HepG2 (cell line): ENCODE data around the gene SNAP23. TPM values are rescaled to one million over a fixed set of nuclear protein-coding genes. Genes with fewer than 3 reads are reported as not detected.

Experiments used
- ARID3A ChIP-seq: IDR thresholded peaks from 2 replicates; pipeline ENCODE4 v1.6.1; 2012; ENCODE audit warnings: low read depth, low read length, improper control_type of control experiment
- CENPT ChIP-seq: sonication (generic); formaldehyde crosslinking; IDR thresholded peaks from 2 replicates; pipeline ENCODE4 v1.8.0; 2022; ENCODE audit warnings: low read depth, mild to moderate bottlenecking, moderate library complexity, missing genetic modification reagents
- CTCF ChIP-seq: sonication (generic); formaldehyde crosslinking; IDR thresholded peaks from 2 replicates; pipeline ENCODE4 v1.5.0; 2020; ENCODE audit warnings: mild to moderate bottlenecking, missing genetic modification reagents, moderate library complexity
- KDM5A ChIP-seq: fragments of 200-600 bp; sonication (generic); IDR thresholded peaks from 2 replicates; pipeline ENCODE4 v1.7.0; 2018; ENCODE audit warnings: antibody characterized with exemption, mild to moderate bottlenecking, low read length, borderline replicate concordance
- MAFG ChIP-seq: sonication (generic); formaldehyde crosslinking; IDR thresholded peaks from 2 replicates; pipeline ENCODE4 v1.5.1; 2020; ENCODE audit warnings: mild to moderate bottlenecking, missing genetic modification reagents
- MTA1 ChIP-seq: sonication (generic); formaldehyde crosslinking; IDR thresholded peaks from 2 replicates; pipeline ENCODE4 v1.4.0; 2020; ENCODE audit warnings: missing genetic modification reagents, mild to moderate bottlenecking, borderline replicate concordance
- MTERF4 ChIP-seq: sonication (generic); formaldehyde crosslinking; IDR thresholded peaks from 2 replicates; pipeline ENCODE4 v1.8.0; 2023; ENCODE audit warnings: mild to moderate bottlenecking, missing genetic modification reagents
- NCOA5 ChIP-seq: sonication (generic); formaldehyde crosslinking; IDR thresholded peaks from 2 replicates; pipeline ENCODE4 v1.4.0; 2020; ENCODE audit warnings: missing genetic modification reagents
- NFRKB ChIP-seq: fragments of 450-650 bp; IDR thresholded peaks from 2 replicates; pipeline ENCODE4 v1.6.1; 2017
- PAF1 ChIP-seq: IDR thresholded peaks from 2 replicates; pipeline ENCODE4 v1.6.1; 2016; ENCODE audit warnings: missing genetic modification reagents, missing compliant biosample characterization
- RBM39 ChIP-seq: fragments of 200-400 bp; formaldehyde crosslinking; IDR thresholded peaks from one replicate; pipeline ENCODE4 v1.6.1; 2018; ENCODE audit warnings: antibody characterized with exemption, mild to moderate bottlenecking, low read depth, low read length; ENCODE audit not compliant: poor library complexity, severe bottlenecking
- RFXANK ChIP-seq: IDR thresholded peaks from 2 replicates; pipeline ENCODE4 v1.6.1; 2016
- TBP ChIP-seq: sonication (generic); formaldehyde crosslinking; IDR thresholded peaks from 2 replicates; pipeline ENCODE4 v1.5.0; 2020; ENCODE audit warnings: missing genetic modification reagents
- TRIM22 ChIP-seq: fragments of 450-650 bp; IDR thresholded peaks from 2 replicates; pipeline ENCODE4 v1.6.1; 2017
- ZFP90 ChIP-seq: sonication (generic); formaldehyde crosslinking; IDR thresholded peaks from 2 replicates; pipeline ENCODE4 v1.8.0; 2022; ENCODE audit warnings: missing genetic modification reagents, mild to moderate bottlenecking, inconsistent platforms, borderline replicate concordance
- ZFY ChIP-seq: sonication (generic); formaldehyde crosslinking; IDR thresholded peaks from 2 replicates; pipeline ENCODE4 v1.4.0; 2020; ENCODE audit warnings: missing genetic modification reagents
- ZNF225 ChIP-seq: sonication (generic); formaldehyde crosslinking; IDR thresholded peaks from 2 replicates; pipeline ENCODE4 v1.4.0; 2020; ENCODE audit warnings: mild to moderate bottlenecking, missing genetic modification reagents
- ZNF276 ChIP-seq: sonication (generic); formaldehyde crosslinking; IDR thresholded peaks from 2 replicates; pipeline ENCODE4 v1.4.0; 2020; ENCODE audit warnings: mild to moderate bottlenecking, low read depth, missing genetic modification reagents
- ZNF343 ChIP-seq: sonication (generic); formaldehyde crosslinking; IDR thresholded peaks from 2 replicates; pipeline ENCODE4 v1.4.0; 2020; ENCODE audit warnings: mild to moderate bottlenecking, missing genetic modification reagents
- ZNF350 ChIP-seq: sonication (generic); formaldehyde crosslinking; IDR thresholded peaks from 2 replicates; pipeline ENCODE4 v1.4.0; 2020; ENCODE audit warnings: mild to moderate bottlenecking, low read depth, missing genetic modification reagents, borderline replicate concordance
- ZNF549 ChIP-seq: sonication (generic); formaldehyde crosslinking; IDR thresholded peaks from 2 replicates; pipeline ENCODE4 v1.5.0; 2020; ENCODE audit warnings: missing genetic modification reagents
- ZNF879 ChIP-seq: sonication (generic); formaldehyde crosslinking; IDR thresholded peaks from 2 replicates; pipeline ENCODE4 v1.8.1; 2023; ENCODE audit warnings: missing genetic modification reagents
- polyA plus RNA-seq, 8 experiments: library from polyadenylated mRNA; depleted of rRNA in 3 of 8; stranded (reverse) in 7 of 8; unstranded in 1 of 8; fragments of >200 nt; fragmentation: Illumina TruSeq in 4 of 8; extraction: Trizol in 4 of 8; gene quantifications; 2 replicates each; pipeline versions ENCODE4 v1.2.1 to v1.2.3, GENCODE V29; 2011 to 2016; ENCODE audit warnings: low read depth in 4 of 8, missing spikeins in 1 of 8, mixed read lengths in 1 of 8; ENCODE audit not compliant: insufficient read depth in 1 of 8
- total RNA-seq, 5 experiments: library from RNA; depleted of rRNA; stranded (reverse); fragments of >200 nt; fragmentation: Illumina TruSeq; extraction: Trizol; gene quantifications; 2 replicates each; pipeline ENCODE4 v1.2.3, GENCODE V29; 2016; ENCODE audit warnings: low read depth in 1 of 5

The SNAP23 gene
- total and polyA plus RNA-seq, 2 of the 13 experiments (the other 11 are each of a cell fraction or from before 2014, with no cell fraction given), result 37.0 to 101 TPM

- no peak for TF ChIP-seq TRIM22
- no peak; the same call in 1 of the 2 replicates for TF ChIP-seq TBP (CRISPR knock-in tag)
- TF ChIP-seq MTERF4 (CRISPR knock-in tag), result 0 out of 2 replicates have a peak, but pooled peaks have one; percentile 76
- TF ChIP-seq ZNF350 (CRISPR knock-in tag), result peak; percentile 80; the same call in 1 of the 2 replicates
- no peak for TF ChIP-seq ZNF276
- TF ChIP-seq MTA1, result peak; percentile 60
- no peak for TF ChIP-seq MAFG
- TF ChIP-seq RFXANK (CRISPR knock-in tag), result peak; percentile 63; the same call in 1 of the 2 replicates
- TF ChIP-seq NFRKB, result peak; percentile 75
- peak; percentile 87 for TF ChIP-seq ZFY (CRISPR knock-in tag)
- TF ChIP-seq KDM5A, result peak; percentile 84; the same call in 1 of the 2 replicates
- TF ChIP-seq ZNF343 (CRISPR knock-in tag), result no peak
- no peak for TF ChIP-seq ZNF549
- TF ChIP-seq RBM39, result peak; percentile 95
- TF ChIP-seq PAF1 (CRISPR knock-in tag), result no peak
- peak; percentile 34; the same call in 1 of the 2 replicates for TF ChIP-seq ARID3A
- peak; percentile 55; the same call in 1 of the 2 replicates for TF ChIP-seq ZNF225 (CRISPR knock-in tag)
- TF ChIP-seq ZFP90 (CRISPR knock-in tag), result peak; percentile 58; the same call in 1 of the 2 replicates
- no peak for TF ChIP-seq CENPT
- peak; percentile 40 for TF ChIP-seq CTCF (CRISPR knock-in tag)
- no peak for TF ChIP-seq ZNF879 (CRISPR knock-in tag)
- no peak for TF ChIP-seq NCOA5
Observed at GRCh38 chr15:42490671-42491538, 4.5 kb upstream of the SNAP23 start, which contains the start of gene ZNF106 (continued).
